Endothelial cell (in vitro differentiated cells): Measurements from ENCODE around the gene C5orf15. TPM values are rescaled to one million over a fixed set of nuclear protein-coding genes. Genes with fewer than 3 reads are reported as not detected.
"Not testable (repeated sequence)": the region's sequence is repeated elsewhere in the genome, so short reads cannot be mapped to it uniquely, and the experiment has no call there.

Experiments
- DNase-seq: peaks from one replicate; pipeline ENCODE4 v3.0.0; 2021; ENCODE audit warnings: low spot score
- H3K27ac Mint-ChIP-seq: one replicate; pipeline ENCODE4 v1.8.0; 2021; ENCODE audit warnings: mixed read lengths, inconsistent platforms; ENCODE audit not compliant: unreplicated experiment
- H3K27me3 Mint-ChIP-seq: one replicate; pipeline ENCODE4 v1.8.0; 2021; ENCODE audit warnings: mild to moderate bottlenecking, moderate library complexity, mixed read lengths, inconsistent platforms; ENCODE audit not compliant: unreplicated experiment
- H3K36me3 Mint-ChIP-seq: one replicate; pipeline ENCODE4 v1.8.0; 2021; ENCODE audit warnings: mild to moderate bottlenecking, low read depth, mixed read lengths, inconsistent platforms; ENCODE audit not compliant: unreplicated experiment
- H3K4me1 Mint-ChIP-seq: one replicate; pipeline ENCODE4 v1.8.0; 2021; ENCODE audit warnings: mild to moderate bottlenecking, mixed read lengths, inconsistent platforms; ENCODE audit not compliant: unreplicated experiment
- H3K4me3 Mint-ChIP-seq: one replicate; pipeline ENCODE4 v1.8.0; 2021; ENCODE audit warnings: mild to moderate bottlenecking, mixed read lengths, inconsistent platforms; ENCODE audit not compliant: unreplicated experiment
- H3K9me3 Mint-ChIP-seq: one replicate; pipeline ENCODE4 v1.8.0; 2021; ENCODE audit warnings: mixed read lengths, inconsistent platforms; ENCODE audit not compliant: unreplicated experiment
- CTCF ChIP-seq: fragments of 200-600 bp; sonication (generic); IDR thresholded peaks from one replicate; pipeline ENCODE4 v1.5.0; 2021; ENCODE audit warnings: antibody characterized with exemption; ENCODE audit not compliant: unreplicated experiment
- total RNA-seq: library from RNA; stranded (reverse); fragmentation: NEBNext Ultra II Directional; extraction: Animal tissue kit (Norgen Biotek cat#: 25700); gene quantifications from one replicate; pipeline ENCODE4 v1.2.1, GENCODE V29; 2021; ENCODE audit not compliant: unreplicated experiment

Gene C5orf15
- total RNA-seq, 1 donor from 2014 or later, result 35.5 TPM

DNA sequence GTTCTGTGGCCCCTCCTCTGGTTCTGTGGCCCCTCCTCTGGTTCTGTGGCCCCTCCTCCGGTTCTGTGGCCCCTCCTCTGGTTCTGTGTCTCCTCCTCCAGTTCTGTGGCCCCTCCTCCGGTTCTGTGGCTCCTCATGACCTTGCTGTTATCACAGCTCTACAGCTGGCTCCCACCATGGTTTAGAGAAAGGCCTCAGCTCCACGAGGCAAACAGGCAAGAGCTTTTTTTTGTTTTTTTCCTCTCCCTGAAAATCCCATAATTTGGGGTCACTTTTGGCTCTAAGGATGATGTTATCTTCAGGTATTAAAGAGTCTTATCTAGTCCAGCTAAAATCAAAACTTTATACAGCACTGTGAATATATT, 31.8 kb downstream of the C5orf15 start:
- DNase-seq, result no peak
- Mint-ChIP-seq H3K27me3 (peaks cover 6% of the 10 kb centered on the region), H3K9me3 (no peaks in the 10 kb centered on the region), H3K27ac (no peak overlapping the region), H3K4me3 (no peak overlapping the region), H3K4me1 (no peaks in the 10 kb centered on the region), H3K36me3 (no peaks in the 10 kb centered on the region)
- no peak for TF ChIP-seq CTCF

GRCh38 chr5:133935991-133936650, 32.3 kb downstream of the C5orf15 start:
- H3K27ac Mint-ChIP-seq, H3K9me3 Mint-ChIP-seq, H3K4me1 Mint-ChIP-seq, H3K27me3 Mint-ChIP-seq, H3K36me3 Mint-ChIP-seq, DNase-seq, H3K4me3 Mint-ChIP-seq: not testable (repeated sequence)

- TF ChIP-seq CTCF, result no peak
- no peak for DNase-seq
- H3K4me1 Mint-ChIP-seq, result no peaks in the 10 kb centered on the region
- no peaks in the 10 kb centered on the region for H3K36me3 Mint-ChIP-seq
- no peaks in the 10 kb centered on the region for H3K9me3 Mint-ChIP-seq
- peaks cover 7% of the 10 kb centered on the region for H3K27me3 Mint-ChIP-seq
- no peak overlapping the region for H3K27ac Mint-ChIP-seq
- no peak overlapping the region for H3K4me3 Mint-ChIP-seq
Measured at GRCh38 chr5:133935667-133935940, 32.8 kb downstream of the C5orf15 start.

DNA sequence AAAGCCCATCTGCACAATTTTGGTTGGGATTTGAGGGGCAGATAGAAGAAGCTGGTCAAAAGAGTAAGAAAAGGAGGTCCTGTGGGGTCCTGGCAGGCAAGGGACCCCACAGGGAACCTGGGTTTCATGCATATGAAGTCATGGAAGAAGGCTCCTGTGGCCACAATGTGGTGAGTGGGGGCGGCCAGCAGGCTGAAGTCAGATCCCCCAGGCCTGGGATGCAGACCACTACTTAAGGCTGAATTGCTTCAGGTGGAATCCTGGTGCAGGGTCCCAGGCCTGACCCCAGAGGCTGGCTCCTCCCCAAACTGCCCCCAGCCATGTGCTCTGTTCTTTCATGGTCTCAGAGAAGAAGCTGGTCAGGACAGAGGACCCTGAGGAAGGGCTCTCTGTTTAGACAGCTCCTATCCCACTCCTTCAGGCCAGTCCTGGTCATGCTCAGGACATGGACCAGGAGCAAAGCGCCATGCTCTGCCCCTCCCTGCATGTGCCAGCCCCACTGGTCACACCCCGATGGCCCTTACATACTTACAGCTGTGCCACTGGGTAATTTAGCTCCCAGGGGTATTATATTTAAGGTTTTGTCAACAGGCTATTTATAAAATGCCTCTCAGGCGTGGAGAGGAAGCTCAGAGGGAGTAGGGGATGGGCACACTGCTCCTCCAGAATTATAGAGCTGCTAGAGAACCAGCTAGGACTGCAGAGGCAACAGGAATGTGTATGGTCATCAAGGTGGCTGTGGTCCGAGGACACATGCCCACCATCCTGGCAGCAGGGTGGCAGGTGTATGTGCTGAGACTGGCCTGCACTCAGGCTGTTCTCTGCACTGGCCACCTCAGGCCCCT, 33.4 kb downstream of the C5orf15 start:
- Mint-ChIP-seq H3K36me3 (no peaks in the 10 kb centered on the region), H3K4me1 (no peaks in the 10 kb centered on the region), H3K9me3 (no peaks in the 10 kb centered on the region), H3K27me3 (peaks cover 7% of the 10 kb centered on the region), H3K4me3 (no peak overlapping the region), H3K27ac (no peak overlapping the region)
- TF ChIP-seq CTCF, result no peak
- no peak for DNase-seq

DNA sequence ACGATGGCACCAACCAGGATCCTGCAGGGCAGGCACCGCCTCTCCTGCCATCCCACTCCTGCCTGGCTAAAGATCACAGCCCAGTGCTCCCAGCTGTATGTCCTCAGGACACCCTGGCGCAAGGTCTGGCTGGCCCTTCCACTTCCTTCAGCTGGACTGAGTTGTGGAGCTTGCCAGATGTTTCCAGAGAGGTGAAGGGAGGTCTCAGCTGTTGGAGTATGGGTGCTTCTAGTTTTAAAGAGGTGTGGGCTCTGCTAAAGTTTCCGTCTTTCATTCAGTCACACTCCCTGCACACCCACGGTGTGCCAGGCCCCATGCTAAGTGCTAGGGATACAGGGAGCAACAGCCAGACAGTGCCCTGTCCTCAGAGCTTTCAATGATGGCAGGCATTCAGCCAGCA, 34.1 kb downstream of the C5orf15 start:
- DNase-seq, result no peak
- H3K4me3 Mint-ChIP-seq, result no peak overlapping the region
- H3K27ac Mint-ChIP-seq, result peak overlapping the region; percentile 38
- H3K9me3 Mint-ChIP-seq, result no peaks in the 10 kb centered on the region
- peaks cover 7% of the 10 kb centered on the region for H3K27me3 Mint-ChIP-seq
- no peak for TF ChIP-seq CTCF
- no peaks in the 10 kb centered on the region for H3K4me1 Mint-ChIP-seq
- H3K36me3 Mint-ChIP-seq, result no peaks in the 10 kb centered on the region
